Measurements from ENCODE around the gene RASD1. TPM values are rescaled to one million over a fixed set of nuclear protein-coding genes. Genes with fewer than 3 reads are reported as not detected.

The RASD1 gene
- total RNA-seq, 1 experiment from 2014 or later, result 5.7 TPM

- no peak overlapping the region for H2BK120ac ChIP-seq (ENCODE audit: low read depth, low read length, poor library complexity, severe bottlenecking)
- no peaks in the 10 kb centered on the region for H3K9me3 ChIP-seq (ENCODE audit: control insufficient read depth, low read depth, low read length)
- Mint-ChIP-seq H3K36me3 (ENCODE audit: insufficient read depth in 1 of 3, low read depth in 3 of 3) (no peaks in the 10 kb centered on the region; a peak in 2 of 7 replicates), H3K4me3 (no peak overlapping the region), H3K9me3 (no peaks in the 10 kb centered on the region), H3K27ac (peak overlapping the region in 1 of 3 experiments; percentile 57; a peak in 1 of 7 replicates), H3K27me3 (ENCODE audit: low read depth) (no peaks in the 10 kb centered on the region), H3K4me1 (peaks cover 21 to 25% of the 10 kb centered on the region in 2 experiments)
- H3K79me2 ChIP-seq (ENCODE audit: insufficient read depth, low read length), result no peaks in the 10 kb centered on the region
- no peaks in the 10 kb centered on the region for H3K27me3 ChIP-seq (ENCODE audit: insufficient read depth, low read length)
- no peak overlapping the region for H4K8ac ChIP-seq (replicated peaks; ENCODE audit: insufficient read length, low read depth, low read length)
- no peak overlapping the region for H2BK20ac ChIP-seq (ENCODE audit: low read depth, low read length, poor library complexity, severe bottlenecking)
- H3K23ac ChIP-seq (ENCODE audit: insufficient read length, low read depth, low read length), result no peak overlapping the region
- H3K14ac ChIP-seq (ENCODE audit: insufficient read depth, low read length), result no peak overlapping the region; the same call in 1 of the 2 replicates
- no peak overlapping the region for H4K91ac ChIP-seq (ENCODE audit: insufficient read length, low read depth, low read length)
- DNase-seq, result no peak
- no CpG with 5 or more reads among the region's 12 CpGs for WGBS (ENCODE audit: extremely low coverage, insufficient read length, low lambda C conversion rate)
- H3K9ac ChIP-seq (ENCODE audit: extremely low read depth, insufficient read length, low read length), result no peak overlapping the region
- H4K20me1 ChIP-seq (ENCODE audit: control insufficient read depth, insufficient read depth, insufficient read length), result no peaks in the 10 kb centered on the region
- no peak overlapping the region for H3K56ac ChIP-seq (ENCODE audit: insufficient read length, low read depth, low read length)
- no peak overlapping the region for H2AK5ac ChIP-seq (ENCODE audit: insufficient read length, low read length)
- no peak overlapping the region for H3K4me2 ChIP-seq (ENCODE audit: insufficient read depth, insufficient read length, low read length)
- no peak overlapping the region for H4K5ac ChIP-seq (ENCODE audit: insufficient read length, low read depth, low read length)
- no peak overlapping the region for H3K18ac ChIP-seq (ENCODE audit: insufficient read length, low read depth, low read length)
- H3T11ph ChIP-seq (ENCODE audit: low read length), result no peak overlapping the region
- H2BK5ac ChIP-seq (ENCODE audit: insufficient read length, low read length), result no peak overlapping the region
- no peaks in the 10 kb centered on the region for H3K79me1 ChIP-seq (ENCODE audit: insufficient read depth, low read depth, low read length, poor library complexity, severe bottlenecking)
- H3K4me1 ChIP-seq (ENCODE audit: insufficient read depth, low read length), result peaks cover 4% of the 10 kb centered on the region; the same call in 1 of the 2 replicates
- H2BK12ac ChIP-seq (ENCODE audit: insufficient read length, low read depth, low read length), result no peak overlapping the region
- TF ChIP-seq CTCF (conservative IDR thresholded peaks at IDR 0.05), result no peak
- H3K4ac ChIP-seq (ENCODE audit: low read depth, low read length), result no peak overlapping the region
- H3K27ac ChIP-seq (ENCODE audit: insufficient read length, low read depth, low read length), result no peak overlapping the region
- H2AFZ ChIP-seq (ENCODE audit: low read length), result no peak overlapping the region
- no peaks in the 10 kb centered on the region for H3K23me2 ChIP-seq (ENCODE audit: insufficient read length, low read depth, low read length, poor library complexity, severe bottlenecking)
- no peak overlapping the region for H2BK15ac ChIP-seq (ENCODE audit: low read depth, low read length)
These were observed 15.1 kb upstream of the RASD1 start for GRCh38 chr17:17511293-17511741.
